ENCODE results near the gene MICU1.
"Not testable (repeated sequence)": the region's sequence is repeated elsewhere in the genome, so short reads cannot be mapped to it uniquely, and the experiment has no call there.

The MICU1 gene

GRCh38 chr10:72455889-72456595 lies 169.8 kb downstream of the MICU1 start:
- DNase-seq = no peak

- no peak for DNase-seq
These were observed 175.9 kb downstream of the MICU1 start for GRCh38 chr10:72449941-72450441.

GRCh38 chr10:72445851-72446250 lies 180.0 kb downstream of the MICU1 start:
- DNase-seq = peak in 2 of 58 donors; percentile 8 to 10

GRCh38 chr10:72442969-72443368 lies 182.9 kb downstream of the MICU1 start:
- not testable (repeated sequence) for DNase-seq

- no peak for DNase-seq
These were observed 190.3 kb downstream of the MICU1 start for GRCh38 chr10:72435570-72435969.

- not testable (repeated sequence) for DNase-seq
These were observed 194.9 kb downstream of the MICU1 start for GRCh38 chr10:72430936-72431335.

- no peak for DNase-seq
These were observed 195.9 kb downstream of the MICU1 start for GRCh38 chr10:72429931-72430330.

- peak in 17 of 58 donors; percentile 2 to 66 (median 12) for DNase-seq
These were observed 198.9 kb downstream of the MICU1 start for GRCh38 chr10:72426986-72427385.

- DNase-seq = peak in 32 of 58 donors; percentile 5 to 85 (median 38)
These were observed 200.7 kb downstream of the MICU1 start for GRCh38 chr10:72425133-72425532.

GRCh38 chr10:72424561-72424960 lies 201.3 kb downstream of the MICU1 start:
- DNase-seq = no peak

GRCh38 chr10:72423426-72423825 lies 202.5 kb downstream of the MICU1 start:
- DNase-seq = no peak

GRCh38 chr10:72421885-72422540 lies 203.9 kb downstream of the MICU1 start:
- DNase-seq = no peak

- DNase-seq = no peak
These were observed 206.6 kb downstream of the MICU1 start for GRCh38 chr10:72419241-72419640.

- DNase-seq = no peak
These were observed 207.2 kb downstream of the MICU1 start for GRCh38 chr10:72418679-72419078.

GRCh38 chr10:72417971-72418370 lies 207.9 kb downstream of the MICU1 start:
- no peak for DNase-seq

GRCh38 chr10:72416661-72417060 lies 209.2 kb downstream of the MICU1 start:
- DNase-seq = no peak

GRCh38 chr10:72414642-72415041 lies 211.2 kb downstream of the MICU1 start:
- DNase-seq = no peak

GRCh38 chr10:72409167-72409566 lies 216.7 kb downstream of the MICU1 start:
- no peak for DNase-seq

- no peak for DNase-seq
These were observed 217.8 kb downstream of the MICU1 start for GRCh38 chr10:72407927-72408600.

GRCh38 chr10:72407471-72407870 lies 218.4 kb downstream of the MICU1 start:
- no peak for DNase-seq

- DNase-seq = not testable (repeated sequence)
These were observed 230.3 kb downstream of the MICU1 start for GRCh38 chr10:72395581-72395980.

- no peak for DNase-seq
These were observed 233.3 kb downstream of the MICU1 start for GRCh38 chr10:72392571-72392970.
